BE2C (cell line): ENCODE data around the gene ELAVL3.

ENCODE experiments used
- DNase-seq: peaks from one replicate; pipeline ENCODE4 v3.0.0-alpha.2; 2020
- H3K27me3 ChIP-seq: fragments of 250-450 bp; sonication (Bioruptor Pico); 2 replicates; pipeline ENCODE4 v1.5.1; 2020; ENCODE audit warnings: mild to moderate bottlenecking
- H3K36me3 ChIP-seq: fragments of 250-450 bp; sonication (Bioruptor Pico); 2 replicates; pipeline ENCODE4 v1.5.1; 2020; ENCODE audit warnings: mild to moderate bottlenecking
- H3K4me1 ChIP-seq: fragments of 250-450 bp; sonication (Bioruptor Pico); 2 replicates; pipeline ENCODE4 v1.5.1; 2020
- H3K4me3 ChIP-seq: 2 replicates; pipeline ENCODE4 v1.5.1; 2011; ENCODE audit warnings: low read depth, low read length
- H3K9me3 ChIP-seq: fragments of 250-450 bp; sonication (Bioruptor Pico); 2 replicates; pipeline ENCODE4 v1.5.1; 2020
- TF ChIP-seq, protein P1 (sequence below): IDR thresholded peaks from 2 replicates; pipeline ENCODE4 v1.5.1; 2012; ENCODE audit warnings: mild to moderate bottlenecking, low read depth, low read length

Gene ELAVL3

DNA sequence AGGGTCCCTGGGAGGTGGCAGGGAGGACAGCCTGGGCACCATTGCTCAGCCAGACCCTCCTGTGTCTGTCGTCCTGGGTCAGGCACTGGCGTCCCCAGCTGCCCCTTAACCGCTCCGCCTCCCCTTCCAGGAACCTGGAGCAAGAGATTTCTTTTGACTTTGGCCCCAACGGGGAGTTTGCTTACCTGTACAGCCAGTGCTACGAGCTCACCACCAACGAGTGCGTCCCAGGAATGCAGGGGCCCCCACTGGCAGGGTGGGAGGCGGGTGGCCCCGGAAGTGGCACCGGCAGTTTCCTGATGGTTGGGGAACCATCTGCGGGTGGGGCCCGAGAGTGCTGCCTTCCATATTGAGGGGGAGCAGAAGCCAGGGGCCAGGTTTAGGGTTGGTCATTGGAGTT, 32.4 kb downstream of the ELAVL3 start:
- Histone ChIP-seq H3K36me3 (peaks cover 46% of the 10 kb centered on the region), H3K4me3 (no peak overlapping the region), H3K4me1 (no peaks in the 10 kb centered on the region), H3K27me3 (no peaks in the 10 kb centered on the region), H3K9me3 (no peaks in the 10 kb centered on the region)
- no peak for DNase-seq
- TF ChIP-seq, protein P1, sequence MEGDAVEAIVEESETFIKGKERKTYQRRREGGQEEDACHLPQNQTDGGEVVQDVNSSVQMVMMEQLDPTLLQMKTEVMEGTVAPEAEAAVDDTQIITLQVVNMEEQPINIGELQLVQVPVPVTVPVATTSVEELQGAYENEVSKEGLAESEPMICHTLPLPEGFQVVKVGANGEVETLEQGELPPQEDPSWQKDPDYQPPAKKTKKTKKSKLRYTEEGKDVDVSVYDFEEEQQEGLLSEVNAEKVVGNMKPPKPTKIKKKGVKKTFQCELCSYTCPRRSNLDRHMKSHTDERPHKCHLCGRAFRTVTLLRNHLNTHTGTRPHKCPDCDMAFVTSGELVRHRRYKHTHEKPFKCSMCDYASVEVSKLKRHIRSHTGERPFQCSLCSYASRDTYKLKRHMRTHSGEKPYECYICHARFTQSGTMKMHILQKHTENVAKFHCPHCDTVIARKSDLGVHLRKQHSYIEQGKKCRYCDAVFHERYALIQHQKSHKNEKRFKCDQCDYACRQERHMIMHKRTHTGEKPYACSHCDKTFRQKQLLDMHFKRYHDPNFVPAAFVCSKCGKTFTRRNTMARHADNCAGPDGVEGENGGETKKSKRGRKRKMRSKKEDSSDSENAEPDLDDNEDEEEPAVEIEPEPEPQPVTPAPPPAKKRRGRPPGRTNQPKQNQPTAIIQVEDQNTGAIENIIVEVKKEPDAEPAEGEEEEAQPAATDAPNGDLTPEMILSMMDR = no peak

DNA sequence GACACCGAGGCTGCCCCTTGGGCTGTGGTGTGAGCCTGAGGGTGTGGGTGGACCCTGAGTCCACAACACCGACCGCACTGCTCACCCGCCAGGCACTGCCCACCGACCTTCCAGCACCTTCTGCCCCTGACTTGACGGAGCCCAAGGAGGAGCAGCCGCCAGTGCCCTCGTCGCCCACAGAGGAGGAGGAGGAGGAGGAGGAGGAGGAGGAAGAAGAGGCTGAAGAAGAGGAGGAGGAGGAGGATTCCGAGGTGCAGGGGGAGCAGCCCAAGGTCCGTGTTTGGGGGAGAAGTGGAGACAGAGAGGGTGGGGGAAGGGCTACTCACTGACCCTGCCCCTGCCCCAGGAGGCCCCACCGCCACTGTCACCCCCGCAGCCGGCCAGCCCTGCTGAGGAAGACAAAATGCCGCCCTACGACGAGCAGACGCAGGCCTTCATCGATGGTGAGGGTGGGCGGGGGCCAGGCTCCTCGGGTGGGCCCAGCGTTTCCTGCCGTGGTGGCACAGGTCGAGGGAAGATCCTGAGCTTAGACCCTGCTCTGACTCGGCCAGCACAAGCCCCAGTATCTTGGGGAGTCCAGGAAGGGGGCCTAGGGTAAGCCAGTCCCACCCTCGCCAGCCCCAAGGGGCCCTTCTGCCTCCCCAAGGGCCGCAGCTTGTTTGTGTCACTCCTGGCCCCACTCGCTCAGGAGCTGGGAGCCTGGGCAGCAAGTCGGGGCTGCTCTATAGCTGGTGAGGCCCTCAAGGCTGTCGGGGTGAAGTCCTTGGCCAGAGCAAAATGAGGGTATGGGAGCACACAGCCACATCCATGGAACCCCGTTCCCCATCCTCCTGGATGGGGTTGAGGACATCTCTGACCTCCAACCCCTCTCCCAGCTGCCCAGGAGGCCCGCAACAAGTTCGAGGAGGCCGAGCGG, 33.2 kb downstream of the ELAVL3 start:
- H3K9me3 ChIP-seq = no peaks in the 10 kb centered on the region
- TF ChIP-seq, protein P1 = no peak
- H3K36me3 ChIP-seq = peaks cover 52% of the 10 kb centered on the region
- no peaks in the 10 kb centered on the region for H3K27me3 ChIP-seq
- DNase-seq = no peak
- H3K4me3 ChIP-seq = no peak overlapping the region
- H3K4me1 ChIP-seq = no peaks in the 10 kb centered on the region

DNA sequence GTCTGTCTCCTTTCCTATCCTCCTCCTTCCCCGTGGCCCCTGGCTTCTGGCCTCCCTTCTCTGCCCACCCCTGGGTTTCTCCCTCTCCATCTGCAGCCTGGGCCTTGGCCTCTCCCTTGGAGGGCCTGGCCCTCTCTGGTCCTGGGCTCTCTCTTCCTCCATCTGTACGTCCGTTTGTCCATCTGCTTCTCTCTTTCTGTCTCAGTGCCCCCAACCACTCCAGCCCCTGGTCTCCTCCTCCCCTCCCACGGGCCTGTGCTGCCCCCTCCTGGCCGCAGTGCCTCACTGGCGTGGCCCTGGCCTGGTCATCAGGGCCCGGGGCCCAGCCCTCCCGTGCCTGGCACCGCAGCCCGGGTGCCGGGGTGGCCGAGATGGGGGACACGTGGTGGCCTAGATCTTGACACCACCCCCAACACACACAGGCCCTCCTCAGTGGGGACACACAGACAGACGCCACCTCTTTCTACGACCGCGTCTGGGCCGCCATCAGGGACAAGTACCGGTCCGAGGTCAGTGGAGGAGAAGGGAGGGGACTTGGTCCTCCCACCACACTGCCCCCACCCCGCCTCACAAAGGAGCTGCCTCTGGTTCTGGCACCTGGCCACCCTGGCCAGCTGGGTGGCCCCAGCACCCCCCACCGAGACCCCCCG, 34.1 kb downstream of the ELAVL3 start:
- Histone ChIP-seq H3K4me1 (no peaks in the 10 kb centered on the region), H3K9me3 (no peaks in the 10 kb centered on the region), H3K4me3 (no peak overlapping the region), H3K36me3 (peaks cover 61% of the 10 kb centered on the region), H3K27me3 (no peaks in the 10 kb centered on the region)
- peak; percentile 86 for DNase-seq
- TF ChIP-seq, protein P1 = peak; percentile 89

DNA sequence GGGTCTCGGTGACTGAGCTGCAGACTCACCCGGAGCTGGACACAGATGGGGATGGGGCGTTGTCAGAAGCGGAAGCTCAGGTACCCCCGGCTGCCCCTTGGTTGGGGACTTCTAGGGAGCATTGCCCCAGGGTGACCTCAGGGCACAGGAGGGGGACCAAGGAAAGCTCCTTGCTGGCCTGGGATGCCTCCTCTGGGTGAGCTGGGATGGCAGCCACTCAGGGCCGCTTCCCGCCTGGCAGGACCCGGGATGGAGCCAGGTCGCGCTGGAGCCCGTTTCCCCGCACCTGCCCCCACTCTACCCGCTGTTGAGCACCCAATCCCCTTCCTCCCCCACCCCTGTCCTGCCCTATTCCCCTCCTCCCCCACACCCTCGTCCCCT, 34.6 kb downstream of the ELAVL3 start:
- Histone ChIP-seq H3K4me3 (no peak overlapping the region), H3K4me1 (no peaks in the 10 kb centered on the region), H3K27me3 (no peaks in the 10 kb centered on the region), H3K9me3 (no peaks in the 10 kb centered on the region), H3K36me3 (peaks cover 66% of the 10 kb centered on the region)
- DNase-seq = no peak
- TF ChIP-seq, protein P1 = no peak

DNA sequence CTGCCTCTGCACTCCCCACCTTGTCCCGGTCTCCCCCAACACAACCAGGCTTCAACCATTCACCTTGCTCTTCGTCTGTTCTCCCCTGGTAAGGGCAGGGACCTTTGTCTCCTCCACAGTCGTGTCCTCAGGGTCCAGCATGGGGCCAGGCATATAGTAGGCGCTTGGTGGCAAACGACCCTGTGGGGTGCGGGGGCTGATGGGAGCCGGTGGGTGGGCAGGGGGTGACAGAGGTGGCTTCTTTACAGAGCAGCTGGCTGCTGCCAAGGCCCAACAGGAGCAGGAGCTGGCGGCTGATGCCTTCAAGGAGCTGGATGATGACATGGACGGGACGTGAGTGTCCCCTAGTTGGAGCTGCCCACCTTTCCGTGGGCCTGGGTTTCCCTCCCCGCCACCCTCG, 35.7 kb downstream of the ELAVL3 start:
- DNase-seq = no peak
- H3K36me3 ChIP-seq = peaks cover 76% of the 10 kb centered on the region
- H3K27me3 ChIP-seq = no peaks in the 10 kb centered on the region
- TF ChIP-seq, protein P1 = no peak
- no peaks in the 10 kb centered on the region for H3K9me3 ChIP-seq
- no peaks in the 10 kb centered on the region for H3K4me1 ChIP-seq
- H3K4me3 ChIP-seq = no peak overlapping the region

DNA sequence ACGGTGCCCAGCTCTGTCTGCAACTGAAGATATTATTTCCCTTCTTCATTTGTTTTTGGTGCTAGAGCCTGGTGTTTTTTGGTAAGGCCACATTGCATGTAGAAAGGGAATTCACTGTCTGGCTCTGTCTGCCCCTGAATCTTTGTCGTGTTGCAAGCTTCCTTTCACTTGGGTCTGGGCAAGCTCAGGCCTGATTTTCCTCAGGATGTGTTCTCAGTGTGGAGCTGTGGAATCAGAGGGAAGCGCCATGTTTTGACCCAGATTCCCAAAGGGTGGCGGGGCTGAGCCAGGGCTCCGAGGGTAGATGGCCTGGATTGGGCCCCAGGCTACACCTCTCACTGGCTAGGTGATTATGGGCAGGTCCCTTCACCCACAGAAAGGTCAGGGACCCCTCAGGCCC, 36.8 kb downstream of the ELAVL3 start:
- Histone ChIP-seq H3K4me1 (no peaks in the 10 kb centered on the region), H3K4me3 (no peak overlapping the region), H3K27me3 (no peaks in the 10 kb centered on the region), H3K9me3 (no peaks in the 10 kb centered on the region), H3K36me3 (peaks cover 71% of the 10 kb centered on the region)
- TF ChIP-seq, protein P1 = no peak
- DNase-seq = no peak
